Hindlimb muscle (tissue), 1 donor: Measurements from ENCODE around the gene S100A3. TPM values are rescaled to one million over a fixed set of nuclear protein-coding genes. Genes with fewer than 3 reads are reported as not detected.
"Not testable (repeated sequence)": the region's sequence is repeated elsewhere in the genome, so short reads cannot be mapped to it uniquely, and the experiment has no call there.

Experiments
- DNase-seq: peaks from one replicate; pipeline ENCODE4 v3.0.0-alpha.2; 2013
- polyA plus RNA-seq: library from polyadenylated mRNA; unstranded; fragments of 120-200 nt; gene quantifications from one replicate; pipeline ENCODE4 v1.2.1, GENCODE V29; 2013; ENCODE audit not compliant: insufficient read length

The S100A3 gene
- polyA plus RNA-seq, 1 donor, result 1.2 TPM

- DNase-seq, result no peak
Observed at GRCh38 chr1:153534226-153534924, 14.7 kb downstream of the S100A3 start.

GRCh38 chr1:153533689-153534201, 15.3 kb downstream of the S100A3 start:
- DNase-seq, result no peak

DNA sequence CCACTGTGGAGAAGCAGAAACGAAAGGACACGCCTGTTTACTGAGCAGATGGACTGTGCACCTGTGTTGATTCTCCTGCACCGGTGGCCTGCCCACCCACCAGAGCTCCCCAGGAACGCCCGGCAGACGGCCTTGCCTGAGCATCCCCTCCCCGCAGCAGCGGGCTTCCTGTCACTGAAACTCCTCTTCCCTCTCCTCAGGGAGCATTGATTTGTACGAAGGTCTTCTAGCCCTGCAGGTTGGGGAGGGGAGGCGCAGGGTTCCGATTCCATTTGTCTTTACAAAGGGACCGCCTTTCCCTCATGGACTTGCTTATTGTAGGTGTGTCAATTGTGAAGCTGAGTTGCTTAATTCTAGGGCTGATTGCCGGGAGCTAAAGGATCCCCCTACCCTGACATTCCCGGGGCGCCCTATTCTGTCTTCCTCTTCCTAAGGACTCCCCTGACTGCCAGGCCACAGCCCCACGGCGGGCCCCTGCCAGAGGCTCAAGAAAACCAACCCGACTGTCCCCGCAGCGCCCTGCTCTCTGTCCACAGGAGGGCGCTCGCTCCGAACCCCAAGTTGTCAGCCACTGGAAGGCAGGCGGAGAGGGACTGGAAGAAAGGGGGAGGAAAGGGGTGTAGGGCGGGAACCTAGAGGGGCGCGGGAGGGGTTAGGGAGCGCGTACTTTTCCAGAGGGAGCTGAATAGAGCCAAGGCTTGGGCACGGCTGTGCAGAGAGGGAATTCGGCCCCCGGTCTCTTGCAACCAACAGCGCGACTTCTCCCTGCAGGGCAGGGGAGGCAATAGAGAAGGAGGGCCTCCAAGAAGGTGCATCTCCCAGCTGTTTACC, 16.1 kb downstream of the S100A3 start:
- DNase-seq, result peak; percentile 90

DNA sequence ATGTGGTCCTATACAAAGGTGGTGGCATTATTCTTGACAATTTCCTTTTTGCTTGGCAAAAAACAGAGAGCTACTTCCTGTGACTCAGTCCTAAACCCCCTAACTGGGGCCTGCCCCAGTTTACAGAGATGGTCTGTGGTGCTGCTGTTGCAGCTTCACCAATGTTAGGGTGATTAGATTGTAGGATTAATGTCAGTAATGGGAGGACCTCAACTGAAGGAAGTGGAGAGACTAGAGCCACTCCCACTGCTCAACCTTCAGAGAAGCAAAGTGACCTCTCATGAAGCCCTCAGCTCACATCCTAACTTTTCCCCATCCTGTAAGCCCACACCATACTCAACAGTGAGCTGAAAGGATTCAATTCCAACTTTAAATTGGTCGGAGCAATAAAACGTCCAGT, 16.9 kb downstream of the S100A3 start:
- DNase-seq, result no peak

- no peak for DNase-seq
Observed at GRCh38 chr1:153531638-153532037, 17.4 kb downstream of the S100A3 start.

DNA sequence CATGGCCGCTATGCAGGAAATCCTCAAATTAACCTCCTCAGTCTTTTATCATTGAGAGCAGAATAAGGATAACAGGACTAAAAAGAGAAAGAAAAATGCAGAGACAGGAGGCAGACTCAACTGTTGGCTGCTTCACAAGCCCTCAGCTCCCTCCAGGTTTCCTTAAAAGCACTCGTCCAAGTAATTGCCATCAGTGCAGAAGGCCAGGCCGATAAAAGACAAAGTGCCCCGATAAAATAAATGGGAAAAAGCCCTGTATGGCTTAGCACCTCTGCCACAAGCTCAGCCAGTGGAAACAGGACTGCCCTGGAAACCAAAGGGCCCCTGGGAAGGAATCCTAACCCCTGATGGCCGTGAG, 21.4 kb downstream of the S100A3 start:
- DNase-seq, result no peak

DNA sequence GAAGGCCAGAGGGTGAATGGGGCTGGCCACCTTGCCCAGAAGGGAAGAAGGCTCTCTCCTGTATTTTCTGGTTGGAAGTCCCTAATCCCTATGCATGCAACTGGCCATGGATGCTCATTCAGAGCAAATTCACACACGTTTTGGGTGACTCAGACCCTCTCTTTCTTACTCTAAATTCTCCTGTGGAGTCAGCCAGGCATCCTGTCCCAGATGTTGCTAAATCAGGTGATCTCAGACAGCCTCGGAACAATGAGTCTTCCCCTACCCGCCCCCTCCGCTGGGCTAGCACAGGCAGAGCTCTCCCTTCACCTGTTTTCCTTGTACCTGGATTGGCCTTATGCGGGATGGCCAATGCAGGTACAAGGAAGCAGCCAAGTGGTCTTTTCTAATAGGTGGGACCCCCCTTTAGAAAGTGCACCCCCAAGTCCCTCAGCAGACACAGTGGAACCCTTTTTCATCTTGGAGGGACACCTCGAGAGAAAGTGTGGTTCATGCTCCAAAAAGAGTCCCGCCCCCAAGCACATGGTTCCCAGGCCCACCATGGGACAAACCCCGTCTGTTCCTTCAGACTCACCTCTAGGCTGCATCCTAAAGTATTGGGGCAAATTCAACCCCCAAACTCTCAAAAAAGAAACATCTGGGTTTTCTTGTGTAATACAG, 21.9 kb downstream of the S100A3 start:
- no peak for DNase-seq

- no peak for DNase-seq
Observed at GRCh38 chr1:153526132-153526543, 22.9 kb downstream of the S100A3 start.

DNA sequence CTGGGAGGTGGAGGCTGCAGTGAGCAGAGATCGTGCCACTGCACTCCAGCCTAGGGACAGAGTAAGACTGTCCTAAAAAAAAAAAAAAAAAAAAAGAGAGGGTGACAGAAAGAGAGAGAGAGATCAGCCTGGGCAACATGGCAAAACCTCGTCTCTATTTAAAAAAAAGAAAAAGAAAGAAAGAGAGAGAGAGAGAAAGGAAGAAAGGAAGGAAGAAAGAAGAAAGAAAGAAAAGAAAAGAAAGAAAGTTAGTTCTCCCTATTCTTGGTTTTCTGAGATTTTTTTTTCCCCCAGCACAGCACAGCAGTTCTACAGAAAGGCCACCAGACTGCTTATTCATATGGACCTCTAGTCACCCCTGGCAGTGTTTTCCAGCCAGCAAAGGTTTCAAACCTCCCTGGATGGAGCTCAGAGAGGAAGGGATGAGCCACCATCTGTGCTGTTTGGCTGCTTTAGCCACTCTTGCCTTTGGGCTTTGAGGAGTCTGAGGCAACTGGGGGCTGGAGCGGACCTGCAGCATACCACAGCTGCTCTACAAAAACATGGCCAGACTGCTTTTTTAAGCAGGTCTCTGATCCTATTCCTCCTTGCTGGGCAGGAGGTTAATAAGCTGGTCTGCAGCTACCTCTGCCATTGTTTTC, 23.9 kb downstream of the S100A3 start:
- DNase-seq, result no peak

- DNase-seq, result not testable (repeated sequence)
Observed at GRCh38 chr1:153522353-153523048, 26.6 kb downstream of the S100A3 start.

DNA sequence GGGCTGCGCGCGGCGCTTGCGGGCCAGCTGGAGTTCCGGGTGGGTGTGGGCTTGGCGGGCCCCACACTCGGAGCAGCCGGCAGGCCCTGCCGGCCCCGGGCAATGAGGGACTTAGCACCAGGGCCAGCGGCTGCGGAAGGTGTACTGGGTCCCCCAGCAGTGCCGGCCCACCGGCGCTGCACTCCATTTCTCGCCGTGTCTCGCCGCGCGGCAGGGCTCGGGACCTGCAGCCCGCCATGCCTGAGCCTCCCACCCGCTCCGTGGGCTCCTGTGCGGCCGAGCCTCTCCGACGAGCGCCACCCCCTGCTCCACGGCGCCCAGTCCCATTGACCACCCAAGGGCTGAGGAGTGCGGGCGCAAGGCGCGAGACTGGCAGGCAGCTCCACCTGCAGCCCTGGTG, 27.2 kb downstream of the S100A3 start:
- not testable (repeated sequence) for DNase-seq

DNA sequence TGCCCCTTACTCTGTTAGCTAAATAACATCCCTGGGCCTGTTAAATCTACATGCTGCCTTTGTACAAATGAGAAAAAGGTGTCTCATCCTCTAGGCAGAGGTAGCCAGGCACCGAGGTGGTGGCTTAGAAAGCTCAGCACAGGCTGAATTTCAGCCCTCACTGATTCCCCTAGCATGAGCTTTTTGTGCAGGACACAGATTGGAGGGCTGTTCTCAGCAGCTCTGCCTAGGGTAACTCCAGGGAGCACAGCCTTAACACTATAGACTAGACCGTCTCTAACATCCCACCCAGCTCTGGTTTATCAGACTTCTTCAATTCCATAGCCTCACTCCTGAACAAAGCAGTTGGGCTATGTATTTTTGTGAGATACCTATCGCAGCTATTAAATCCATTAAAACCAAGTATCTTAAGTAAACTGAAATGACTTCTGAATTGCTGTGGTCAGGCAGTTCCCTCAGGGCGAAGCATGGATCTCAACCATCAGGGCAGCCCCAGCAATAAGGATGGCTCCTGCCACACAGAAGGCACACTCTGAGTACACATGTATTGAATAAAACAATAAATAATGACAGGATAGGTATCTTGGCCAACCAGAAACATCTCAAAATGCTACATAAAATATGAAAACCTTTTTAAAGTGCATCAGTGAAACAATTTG, 28.1 kb downstream of the S100A3 start:
- DNase-seq, result no peak

DNA sequence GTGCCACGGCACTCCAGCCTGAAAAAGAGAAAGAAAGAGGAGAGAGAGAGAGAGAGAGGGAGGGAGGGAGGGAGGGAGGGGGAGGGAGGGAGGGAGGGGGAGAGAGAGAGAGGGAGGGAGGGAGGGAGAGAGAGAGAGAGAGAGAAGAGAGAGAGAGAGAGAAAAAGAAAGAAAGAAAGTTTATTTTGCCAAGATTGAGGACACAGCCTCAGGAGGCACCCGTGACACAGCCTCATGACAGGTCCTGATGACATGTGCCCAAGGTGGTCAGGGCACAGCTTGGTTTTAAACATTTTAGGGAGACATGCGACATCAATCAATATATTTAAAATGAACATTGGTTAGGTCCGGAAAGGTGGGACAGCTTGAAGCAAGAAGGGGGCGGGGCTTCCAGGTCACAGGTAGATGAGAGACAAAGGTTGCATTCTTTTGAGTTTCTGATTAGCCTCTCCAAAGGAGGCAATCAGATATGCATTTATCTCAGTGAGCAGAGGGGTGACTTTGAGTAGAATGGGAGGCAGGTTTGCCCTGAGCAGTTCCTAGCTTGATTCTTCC, 28.8 kb downstream of the S100A3 start:
- not testable (repeated sequence) for DNase-seq

DNA sequence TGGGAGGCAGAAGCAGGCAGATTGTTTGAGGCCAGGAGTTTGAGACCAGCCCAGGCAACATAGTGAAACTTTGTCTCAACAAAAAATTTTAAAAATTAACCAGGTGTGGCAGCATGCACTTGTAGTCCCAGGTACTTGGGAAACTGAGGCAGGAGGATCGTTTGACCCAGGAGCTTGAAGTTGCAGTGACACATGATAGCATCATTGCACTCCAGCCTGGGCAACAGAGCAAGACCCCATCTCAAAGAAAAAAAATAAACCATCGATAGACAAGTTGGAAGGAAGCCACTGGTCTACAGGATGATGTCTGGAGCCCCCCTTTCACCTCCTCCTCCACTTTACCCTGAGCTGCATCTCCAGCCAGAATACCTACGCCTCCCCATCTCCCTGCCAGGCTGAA, 29.8 kb downstream of the S100A3 start:
- no peak for DNase-seq

DNA sequence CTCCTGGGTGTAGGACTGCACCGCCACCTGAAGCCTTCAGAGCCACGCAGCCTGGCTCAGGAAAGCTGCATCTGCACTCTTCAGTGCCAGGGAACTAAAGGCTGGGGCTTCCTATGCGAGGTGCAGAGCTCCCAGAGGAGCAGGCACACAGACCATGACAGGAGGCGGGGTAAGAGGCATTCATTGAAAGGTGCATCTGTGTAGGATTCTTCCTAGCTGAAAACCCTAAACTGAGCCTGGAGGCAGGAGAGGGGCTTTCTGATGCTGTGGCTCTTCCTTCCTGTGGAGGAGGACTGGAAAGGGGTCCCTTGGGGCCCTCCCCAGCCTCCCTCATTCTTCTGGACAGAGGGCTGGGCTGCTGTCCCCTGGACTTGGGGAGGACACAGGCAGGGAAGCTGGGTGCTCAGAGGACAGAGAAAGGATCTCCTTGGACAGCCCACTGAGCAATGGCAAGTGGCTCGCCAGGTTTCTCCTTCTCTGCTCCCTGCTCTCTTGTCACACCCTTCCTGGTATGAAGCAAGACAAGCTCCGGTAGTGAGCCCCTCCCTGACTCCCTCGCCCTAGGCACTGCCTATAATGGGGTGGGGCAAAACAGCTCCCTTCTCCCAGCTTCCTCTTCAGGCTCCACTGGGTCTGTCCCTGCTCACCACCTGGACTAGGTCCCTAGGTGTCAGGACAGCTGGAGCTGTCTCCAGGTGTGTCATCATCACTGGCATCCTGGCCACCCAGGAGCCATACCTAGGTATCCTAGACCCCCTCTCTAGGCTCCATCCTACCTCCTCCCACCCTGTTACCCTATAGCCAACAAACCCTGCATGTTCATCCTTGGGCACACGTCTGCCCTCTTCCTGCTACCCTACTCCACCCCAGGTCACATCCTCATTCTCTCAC, 33.3 kb downstream of the S100A3 start:
- no peak for DNase-seq

DNA sequence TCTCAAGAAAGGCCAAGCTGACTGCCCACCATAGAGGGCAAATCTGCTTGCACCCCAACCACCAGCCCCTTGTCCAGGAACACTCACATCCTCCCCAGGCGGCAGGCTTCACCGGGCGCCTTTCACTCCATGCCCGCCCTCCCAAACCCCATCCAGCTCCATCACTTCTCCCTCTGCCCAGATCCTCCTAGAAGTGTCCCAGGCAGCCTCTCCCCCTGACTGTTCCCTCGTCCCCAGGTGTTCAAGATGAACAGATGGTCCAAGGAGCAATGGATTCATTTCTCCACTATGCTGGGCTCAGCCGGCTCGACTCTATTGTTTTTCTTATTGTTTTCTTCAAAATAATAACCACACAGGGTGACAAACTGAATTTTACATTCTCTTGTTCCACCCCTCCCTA, 35.4 kb downstream of the S100A3 start:
- DNase-seq, result no peak

DNA sequence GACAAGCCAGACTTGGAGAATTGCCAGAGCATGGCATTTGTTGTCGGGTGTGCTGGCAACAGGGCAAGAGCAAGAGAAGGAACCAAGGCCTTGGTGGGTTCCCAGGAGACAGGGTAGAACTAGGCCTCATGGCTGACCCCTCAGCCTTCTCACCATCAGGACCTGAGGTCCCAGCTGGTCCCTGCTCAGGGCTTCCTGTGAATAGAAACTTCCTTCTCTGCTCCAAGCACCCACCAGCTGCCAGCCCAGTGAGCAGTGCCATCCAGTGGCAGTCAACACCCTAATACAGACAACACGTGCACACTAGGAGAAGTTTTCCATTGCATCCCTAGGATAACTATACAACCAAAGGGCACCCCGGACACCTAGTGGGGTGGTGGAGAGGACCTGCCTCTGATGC, 36.0 kb downstream of the S100A3 start:
- DNase-seq, result no peak

DNA sequence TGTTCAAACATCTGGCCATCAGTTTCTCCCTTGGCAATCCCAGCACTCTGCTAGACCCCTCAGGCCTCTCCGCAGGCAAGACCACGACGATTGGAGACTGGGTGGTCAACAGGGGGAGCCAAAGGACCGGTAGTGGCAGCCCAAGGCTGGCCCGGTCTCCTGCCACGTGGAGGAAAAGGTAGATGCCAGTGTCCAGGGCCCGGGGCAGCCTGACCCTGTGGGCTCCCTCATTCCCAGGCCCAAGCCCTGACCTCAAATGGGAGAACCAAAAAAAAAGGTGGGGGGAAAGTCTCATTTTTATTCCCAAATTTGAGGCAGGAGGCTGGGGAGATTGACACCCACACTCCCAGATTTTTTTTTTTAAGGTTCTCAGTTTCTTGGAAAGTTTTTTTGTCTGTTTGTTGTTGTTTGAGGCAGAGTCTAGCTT, 38.1 kb downstream of the S100A3 start:
- peak; percentile 81 for DNase-seq

GRCh38 chr1:153509729-153510354, 39.2 kb downstream of the S100A3 start:
- DNase-seq, result no peak

DNA sequence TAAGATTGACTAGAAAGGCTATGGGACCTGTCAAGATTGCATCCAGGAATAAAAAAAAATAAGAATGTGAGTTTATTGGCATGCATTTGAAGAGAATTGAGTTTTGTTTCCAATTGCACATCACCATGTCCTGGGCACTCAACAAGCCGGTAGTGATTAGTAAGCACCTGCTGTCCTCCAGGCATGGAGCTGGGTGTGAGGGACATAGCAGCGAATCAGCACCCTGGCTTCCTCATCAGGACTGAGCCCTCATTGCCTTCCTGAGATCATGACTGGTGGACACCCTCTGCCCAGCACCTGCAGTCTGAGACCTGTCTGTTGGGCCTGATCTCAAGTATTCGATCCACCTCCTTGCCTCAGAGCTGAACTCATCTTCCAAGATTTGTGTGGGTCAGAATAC, 40.0 kb downstream of the S100A3 start:
- no peak for DNase-seq
